HepG2 (cell line): ENCODE measurements around the gene FAAP100. TPM values are rescaled to one million over a fixed set of nuclear protein-coding genes. Genes with fewer than 3 reads are reported as not detected.

Experiments used
- DPF2 ChIP-seq: sonication (generic); formaldehyde crosslinking; IDR thresholded peaks from 2 replicates; pipeline ENCODE4 v1.4.0; 2020; ENCODE audit warnings: mild to moderate bottlenecking, low read depth, missing genetic modification reagents, borderline replicate concordance
- KDM2A ChIP-seq: sonication (generic); formaldehyde crosslinking; IDR thresholded peaks from 2 replicates; pipeline ENCODE4 v1.4.0; 2020; ENCODE audit warnings: low read depth, missing genetic modification reagents, borderline replicate concordance
- PRMT3 ChIP-seq: sonication (generic); formaldehyde crosslinking; IDR thresholded peaks from 2 replicates; pipeline ENCODE4 v1.8.1; 2022; ENCODE audit warnings: low read depth, mild to moderate bottlenecking, moderate library complexity, missing genetic modification reagents, borderline replicate concordance
- RARG ChIP-seq: sonication (generic); formaldehyde crosslinking; IDR thresholded peaks from 2 replicates; pipeline ENCODE4 v1.4.0; 2020; ENCODE audit warnings: low read depth, mild to moderate bottlenecking, missing genetic modification reagents
- SRSF1 ChIP-seq: fragments of 200-400 bp; formaldehyde crosslinking; optimal IDR thresholded peaks from 2 replicates; pipeline ENCODE3; 2017; ENCODE audit warnings: mild to moderate bottlenecking, low read depth, low read length, moderate library complexity
- ZFP62 ChIP-seq: sonication (generic); formaldehyde crosslinking; IDR thresholded peaks from 2 replicates; pipeline ENCODE4 v1.4.0; 2020; ENCODE audit warnings: missing genetic modification reagents
- ZNF234 ChIP-seq: sonication (generic); formaldehyde crosslinking; conservative IDR thresholded peaks from 2 replicates; pipeline ENCODE4 v1.5.1; 2020; ENCODE audit warnings: mild to moderate bottlenecking, missing genetic modification reagents
- ZNF761 ChIP-seq: sonication (generic); formaldehyde crosslinking; conservative IDR thresholded peaks from 2 replicates; pipeline ENCODE4 v1.4.0; 2020; ENCODE audit warnings: mild to moderate bottlenecking, missing genetic modification reagents
- polyA plus RNA-seq, 8 experiments: library from polyadenylated mRNA; depleted of rRNA in 3 of 8; stranded (reverse) in 7 of 8; unstranded in 1 of 8; fragments of >200 nt; fragmentation: Illumina TruSeq in 4 of 8; extraction: Trizol in 4 of 8; gene quantifications; 2 replicates each; pipeline versions ENCODE4 v1.2.1 to v1.2.3, GENCODE V29; 2011 to 2016; ENCODE audit warnings: low read depth in 4 of 8, missing spikeins in 1 of 8, mixed read lengths in 1 of 8; ENCODE audit not compliant: insufficient read depth in 1 of 8
- total RNA-seq, 5 experiments: library from RNA; depleted of rRNA; stranded (reverse); fragments of >200 nt; fragmentation: Illumina TruSeq; extraction: Trizol; gene quantifications; 2 replicates each; pipeline ENCODE4 v1.2.3, GENCODE V29; 2016; ENCODE audit warnings: low read depth in 1 of 5
- TF ChIP-seq, protein P1 (sequence below): sonication (generic); formaldehyde crosslinking; IDR thresholded peaks from 2 replicates; pipeline ENCODE4 v1.4.0; 2020; ENCODE audit warnings: mild to moderate bottlenecking, missing genetic modification reagents, borderline replicate concordance
- TF ChIP-seq, protein P2 (sequence below): IDR thresholded peaks from 2 replicates; pipeline ENCODE4 v1.6.1; 2016; ENCODE audit warnings: missing compliant biosample characterization, missing genetic modification reagents, borderline replicate concordance
- TF ChIP-seq, protein P3 (sequence below): IDR thresholded peaks from 2 replicates; pipeline ENCODE4 v1.6.1; 2018; ENCODE audit warnings: missing genetic modification reagents, mild to moderate bottlenecking, missing compliant biosample characterization
- TF ChIP-seq, protein P4 (sequence below), 2 experiments: fragments of 450-650 bp in 1 of 2; sonication (generic) in 1 of 2; formaldehyde crosslinking in 1 of 2; IDR thresholded peaks; 2 replicates each; pipeline versions ENCODE4 v1.6.1 to v1.8.0; 2016 to 2022; ENCODE audit warnings: antibody characterized with exemption in 1 of 2, mild to moderate bottlenecking in 1 of 2, missing genetic modification reagents in 1 of 2

Gene FAAP100
- total and polyA plus RNA-seq, 2 of the 13 experiments (the other 11 are each of a cell fraction or from before 2014, with no cell fraction given) = 7.6 to 20.8 TPM

DNA sequence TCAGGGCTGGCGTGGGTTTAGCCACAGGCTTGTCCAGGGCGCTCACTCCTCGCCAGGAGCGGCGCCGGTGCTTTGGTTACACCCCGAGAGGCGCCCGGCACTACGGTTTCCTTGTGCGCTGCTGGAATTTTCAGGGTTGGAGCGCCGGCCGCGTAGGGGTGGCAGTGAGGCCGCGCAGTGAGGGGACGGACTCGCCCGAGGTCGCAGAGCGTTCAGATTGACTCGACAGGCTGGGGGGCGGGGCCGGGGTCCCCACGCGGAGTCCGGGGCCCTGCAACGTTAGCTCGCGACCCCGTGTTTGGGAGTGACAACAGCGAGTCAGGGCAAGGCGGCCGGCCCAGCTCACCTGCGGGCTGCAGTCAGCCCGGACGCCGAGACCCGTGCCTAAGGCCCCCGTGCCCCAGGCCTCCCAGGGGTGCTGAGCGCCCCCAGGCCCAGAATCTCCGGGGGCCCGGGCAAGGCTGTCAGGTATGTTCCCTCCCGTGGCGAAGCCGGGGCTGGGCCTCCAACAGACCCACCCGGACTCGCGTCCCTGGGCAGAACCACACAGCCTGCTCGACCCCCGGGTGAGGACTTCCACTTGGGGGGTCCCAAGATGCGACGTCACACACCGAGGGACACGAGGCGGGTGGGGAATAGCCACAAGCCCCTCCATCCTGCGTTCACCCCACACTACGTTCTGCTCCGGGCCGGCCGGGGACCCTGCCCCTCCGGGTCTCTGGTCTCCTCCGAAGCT lies 38.2 kb downstream of the FAAP100 start (continued):
- TF ChIP-seq, protein P1, sequence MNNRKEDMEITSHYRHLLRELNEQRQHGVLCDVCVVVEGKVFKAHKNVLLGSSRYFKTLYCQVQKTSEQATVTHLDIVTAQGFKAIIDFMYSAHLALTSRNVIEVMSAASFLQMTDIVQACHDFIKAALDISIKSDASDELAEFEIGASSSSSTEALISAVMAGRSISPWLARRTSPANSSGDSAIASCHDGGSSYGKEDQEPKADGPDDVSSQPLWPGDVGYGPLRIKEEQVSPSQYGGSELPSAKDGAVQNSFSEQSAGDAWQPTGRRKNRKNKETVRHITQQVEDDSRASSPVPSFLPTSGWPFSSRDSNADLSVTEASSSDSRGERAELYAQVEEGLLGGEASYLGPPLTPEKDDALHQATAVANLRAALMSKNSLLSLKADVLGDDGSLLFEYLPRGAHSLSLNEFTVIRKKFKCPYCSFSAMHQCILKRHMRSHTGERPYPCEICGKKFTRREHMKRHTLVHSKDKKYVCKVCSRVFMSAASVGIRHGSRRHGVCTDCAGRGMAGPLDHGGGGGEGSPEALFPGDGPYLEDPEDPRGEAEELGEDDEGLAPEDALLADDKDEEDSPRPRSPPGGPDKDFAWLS (CRISPR knock-in tag) = no peak
- no peak; the same call in 1 of the 2 replicates for TF ChIP-seq KDM2A (CRISPR knock-in tag)
- TF ChIP-seq, protein P2, sequence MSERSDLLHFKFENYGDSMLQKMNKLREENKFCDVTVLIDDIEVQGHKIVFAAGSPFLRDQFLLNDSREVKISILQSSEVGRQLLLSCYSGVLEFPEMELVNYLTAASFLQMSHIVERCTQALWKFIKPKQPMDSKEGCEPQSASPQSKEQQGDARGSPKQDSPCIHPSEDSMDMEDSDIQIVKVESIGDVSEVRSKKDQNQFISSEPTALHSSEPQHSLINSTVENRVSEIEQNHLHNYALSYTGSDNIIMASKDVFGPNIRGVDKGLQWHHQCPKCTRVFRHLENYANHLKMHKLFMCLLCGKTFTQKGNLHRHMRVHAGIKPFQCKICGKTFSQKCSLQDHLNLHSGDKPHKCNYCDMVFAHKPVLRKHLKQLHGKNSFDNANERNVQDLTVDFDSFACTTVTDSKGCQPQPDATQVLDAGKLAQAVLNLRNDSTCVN (CRISPR knock-in tag) = no peak; the same call in 1 of the 2 replicates
- peak; percentile 57 for TF ChIP-seq SRSF1
- TF ChIP-seq ZFP62 (CRISPR knock-in tag) = no peak
- TF ChIP-seq, protein P3, sequence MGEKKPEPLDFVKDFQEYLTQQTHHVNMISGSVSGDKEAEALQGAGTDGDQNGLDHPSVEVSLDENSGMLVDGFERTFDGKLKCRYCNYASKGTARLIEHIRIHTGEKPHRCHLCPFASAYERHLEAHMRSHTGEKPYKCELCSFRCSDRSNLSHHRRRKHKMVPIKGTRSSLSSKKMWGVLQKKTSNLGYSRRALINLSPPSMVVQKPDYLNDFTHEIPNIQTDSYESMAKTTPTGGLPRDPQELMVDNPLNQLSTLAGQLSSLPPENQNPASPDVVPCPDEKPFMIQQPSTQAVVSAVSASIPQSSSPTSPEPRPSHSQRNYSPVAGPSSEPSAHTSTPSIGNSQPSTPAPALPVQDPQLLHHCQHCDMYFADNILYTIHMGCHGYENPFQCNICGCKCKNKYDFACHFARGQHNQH (CRISPR knock-in tag) = peak; percentile 21; the same call in 1 of the 2 replicates
- TF ChIP-seq ZNF234 = no peak
- TF ChIP-seq, protein P4, sequence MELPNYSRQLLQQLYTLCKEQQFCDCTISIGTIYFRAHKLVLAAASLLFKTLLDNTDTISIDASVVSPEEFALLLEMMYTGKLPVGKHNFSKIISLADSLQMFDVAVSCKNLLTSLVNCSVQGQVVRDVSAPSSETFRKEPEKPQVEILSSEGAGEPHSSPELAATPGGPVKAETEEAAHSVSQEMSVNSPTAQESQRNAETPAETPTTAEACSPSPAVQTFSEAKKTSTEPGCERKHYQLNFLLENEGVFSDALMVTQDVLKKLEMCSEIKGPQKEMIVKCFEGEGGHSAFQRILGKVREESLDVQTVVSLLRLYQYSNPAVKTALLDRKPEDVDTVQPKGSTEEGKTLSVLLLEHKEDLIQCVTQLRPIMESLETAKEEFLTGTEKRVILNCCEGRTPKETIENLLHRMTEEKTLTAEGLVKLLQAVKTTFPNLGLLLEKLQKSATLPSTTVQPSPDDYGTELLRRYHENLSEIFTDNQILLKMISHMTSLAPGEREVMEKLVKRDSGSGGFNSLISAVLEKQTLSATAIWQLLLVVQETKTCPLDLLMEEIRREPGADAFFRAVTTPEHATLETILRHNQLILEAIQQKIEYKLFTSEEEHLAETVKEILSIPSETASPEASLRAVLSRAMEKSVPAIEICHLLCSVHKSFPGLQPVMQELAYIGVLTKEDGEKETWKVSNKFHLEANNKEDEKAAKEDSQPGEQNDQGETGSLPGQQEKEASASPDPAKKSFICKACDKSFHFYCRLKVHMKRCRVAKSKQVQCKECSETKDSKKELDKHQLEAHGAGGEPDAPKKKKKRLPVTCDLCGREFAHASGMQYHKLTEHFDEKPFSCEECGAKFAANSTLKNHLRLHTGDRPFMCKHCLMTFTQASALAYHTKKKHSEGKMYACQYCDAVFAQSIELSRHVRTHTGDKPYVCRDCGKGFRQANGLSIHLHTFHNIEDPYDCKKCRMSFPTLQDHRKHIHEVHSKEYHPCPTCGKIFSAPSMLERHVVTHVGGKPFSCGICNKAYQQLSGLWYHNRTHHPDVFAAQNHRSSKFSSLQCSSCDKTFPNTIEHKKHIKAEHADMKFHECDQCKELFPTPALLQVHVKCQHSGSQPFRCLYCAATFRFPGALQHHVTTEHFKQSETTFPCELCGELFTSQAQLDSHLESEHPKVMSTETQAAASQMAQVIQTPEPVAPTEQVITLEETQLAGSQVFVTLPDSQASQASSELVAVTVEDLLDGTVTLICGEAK (IDR thresholded peaks at IDR 0.05) = no peak
- TF ChIP-seq, protein P4 (CRISPR knock-in tag; IDR thresholded peaks at IDR 0.05) = 0 out of 2 replicates have a peak, but pooled peaks have one; percentile 37
- TF ChIP-seq PRMT3 (CRISPR knock-in tag) = no peak
- TF ChIP-seq RARG (CRISPR knock-in tag) = no peak
- no peak for TF ChIP-seq DPF2 (CRISPR knock-in tag)
- TF ChIP-seq ZNF761 = no peak
